Endometrial microvascular endothelial cells (primary cell): ENCODE data around the gene ALDH18A1. TPM values are rescaled to one million over a fixed set of nuclear protein-coding genes. Genes with fewer than 3 reads are reported as not detected.
"Not testable (repeated sequence)": the region's sequence is repeated elsewhere in the genome, so short reads cannot be mapped to it uniquely, and the experiment has no call there.

Source experiments
- in situ Hi-C: cut with HindIII; loops from 2 replicates; pipeline ENCODE4 v1.10.0; 2017; ENCODE audit warnings: low sequenced_read_pairs, low pct_unique_long_range_greater_than_20kb; ENCODE audit errors: inconsistent ontology term
- total RNA-seq: library from RNA; depleted of rRNA; stranded (reverse); fragments of >200 nt; gene quantifications from one replicate; pipeline ENCODE4 v1.2.3, GENCODE V29; 2015; ENCODE audit errors: inconsistent ontology term

ALDH18A1 gene
- 90.6 TPM for total RNA-seq

DNA sequence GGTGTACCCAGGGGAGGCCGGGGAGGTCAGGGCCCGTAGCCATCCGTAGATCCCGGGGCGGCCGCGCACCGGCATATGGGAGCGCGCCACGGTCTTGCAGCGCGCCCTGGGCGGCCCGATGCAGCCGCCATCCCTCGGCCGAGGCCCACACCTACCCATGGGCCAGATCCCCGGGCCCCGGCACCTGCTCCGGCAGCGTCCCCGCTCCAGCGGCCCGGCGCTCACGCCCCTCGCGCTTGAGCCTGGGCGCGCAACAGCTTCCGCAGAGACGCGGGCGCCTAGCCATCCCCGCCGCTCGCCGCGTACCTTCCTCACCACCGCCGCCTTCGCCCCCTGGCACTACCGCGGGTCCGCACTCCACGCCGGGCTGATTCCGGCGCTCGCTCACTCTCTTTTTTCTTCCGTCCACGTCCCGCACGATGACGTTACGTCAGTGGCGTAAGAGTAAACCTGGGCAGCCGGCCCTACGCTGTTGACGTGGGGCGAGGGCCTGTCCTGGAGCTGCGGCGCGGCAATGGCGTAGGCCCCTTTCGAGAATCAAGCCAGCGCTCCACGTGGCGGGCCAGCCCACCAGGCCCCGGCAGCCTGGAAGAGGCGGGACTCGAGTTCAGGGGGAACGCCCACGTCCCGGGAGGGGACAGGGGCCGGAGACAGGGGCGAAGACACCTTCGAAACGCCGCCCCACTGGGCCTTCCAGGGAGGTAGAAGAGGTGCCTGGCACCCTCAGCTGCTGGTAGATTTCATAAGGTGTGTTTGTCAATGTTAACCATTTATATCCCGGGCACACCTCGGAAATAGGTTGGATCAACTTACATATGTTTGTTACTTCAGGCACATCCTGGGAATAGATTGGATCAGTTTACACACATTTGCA, at the start of gene ALDH18A1:
TSS of gene ALDH18A1 (minus strand) at position 421 of the 874 bp plus-strand sequence. CDS start 3,334 bp downstream, outside the sequence.
- in situ Hi-C loops: no loop called here

DNA sequence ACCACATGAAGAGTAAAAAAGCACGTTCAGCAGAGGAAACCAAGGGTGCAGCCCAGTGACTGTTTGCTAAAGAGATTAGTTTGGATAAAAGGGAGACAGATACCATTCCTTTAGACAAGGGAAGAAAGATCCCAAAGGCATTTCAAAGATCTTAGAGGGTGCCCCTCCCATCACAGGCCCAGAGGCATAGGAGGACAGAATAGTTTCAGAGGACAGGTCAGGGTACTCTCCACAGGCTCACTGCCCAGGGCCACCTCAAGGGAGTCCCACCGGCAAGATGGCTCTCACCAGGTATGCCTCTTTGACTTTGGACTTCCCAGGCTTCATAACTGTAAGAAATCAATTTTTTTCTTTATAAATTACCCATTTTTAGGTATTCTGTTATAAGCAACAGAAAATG, 41.9 kb upstream of the ALDH18A1 start:
- in situ Hi-C loops: loop anchor here (25.0 kb wide), 1 partner anchor 164 kb away; no protein-coding TSS in a partner anchor

DNA sequence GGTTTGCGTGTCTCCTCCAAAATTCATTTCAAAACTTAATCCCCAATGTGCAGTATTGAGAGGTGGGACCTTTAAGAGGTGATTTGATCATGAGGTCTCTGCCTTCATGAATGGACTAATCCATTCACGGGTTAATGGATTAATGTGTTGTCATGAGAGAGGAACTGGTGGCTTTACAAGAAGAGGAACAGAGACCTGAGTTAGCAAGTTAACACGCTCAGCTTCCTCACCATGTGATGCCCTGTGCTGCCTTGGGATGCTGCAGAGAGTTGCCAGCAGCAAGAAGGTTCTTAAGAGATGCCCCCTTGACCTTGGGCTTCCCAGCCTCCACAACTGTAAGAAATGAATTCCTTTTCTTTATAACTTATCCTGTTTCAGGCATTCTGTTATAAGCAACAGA, 40.9 kb upstream of the ALDH18A1 start:
- in situ Hi-C loops: loop anchor here (25.0 kb wide), 1 partner anchor 165 kb away; no protein-coding TSS in a partner anchor

- in situ Hi-C loops: loop anchor here (25.0 kb wide), 1 partner anchor 168 kb away; no protein-coding TSS in a partner anchor
Measured at GRCh38 chr10:95694665-95695064, 38.2 kb upstream of the ALDH18A1 start.

- in situ Hi-C loops: loop anchor here (25.0 kb wide), 1 partner anchor 168 kb away; no protein-coding TSS in a partner anchor
Measured at GRCh38 chr10:95693668-95694534, 37.4 kb upstream of the ALDH18A1 start, which contains the start of gene TCTN3. Gene TCTN3 (minus strand): TSS chr10:95693927. CDS start chr10:95693899, 28 bp downstream.

- in situ Hi-C loops: loop anchor here (25.0 kb wide), 1 partner anchor 169 kb away; no protein-coding TSS in a partner anchor
Measured at GRCh38 chr10:95693071-95693667, 36.7 kb upstream of the ALDH18A1 start.

- in situ Hi-C loops: loop anchor here (25.0 kb wide), 1 partner anchor 171 kb away; no protein-coding TSS in a partner anchor
Measured at GRCh38 chr10:95691281-95691680, 34.8 kb upstream of the ALDH18A1 start.

- in situ Hi-C loops: loop anchor here (25.0 kb wide), 1 partner anchor 174 kb away; no protein-coding TSS in a partner anchor
Measured at GRCh38 chr10:95688648-95689047, 32.1 kb upstream of the ALDH18A1 start.

DNA sequence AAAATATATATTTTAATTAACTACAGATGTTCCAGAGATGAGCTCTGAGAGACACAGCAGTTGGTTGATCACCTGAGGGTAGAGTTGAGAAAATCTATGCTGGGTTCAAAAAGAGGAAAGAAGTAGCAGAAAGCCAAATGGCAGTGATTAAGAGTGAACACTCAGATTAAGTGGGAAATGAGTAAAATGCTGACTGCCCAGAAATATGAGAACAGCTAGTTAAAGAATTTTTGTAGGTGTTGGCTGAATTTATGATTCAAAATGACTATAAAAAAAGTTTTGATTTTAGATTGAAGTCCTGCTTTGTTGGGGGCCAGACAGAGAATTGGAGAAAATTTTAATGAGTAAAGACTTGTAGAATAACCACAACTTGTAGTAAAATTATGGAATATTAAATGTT, 27.5 kb upstream of the ALDH18A1 start:
- in situ Hi-C loops: loop anchor here (25.0 kb wide), 1 partner anchor 178 kb away; no protein-coding TSS in a partner anchor

GRCh38 chr10:95675403-95676116, 19.0 kb upstream of the ALDH18A1 start:
- in situ Hi-C loops: loop anchor here (25.0 kb wide), 1 partner anchor 187 kb away; no protein-coding TSS in a partner anchor

GRCh38 chr10:95674643-95675042, 18.1 kb upstream of the ALDH18A1 start:
- in situ Hi-C loops: loop anchor here (25.0 kb wide), 1 partner anchor 188 kb away; no protein-coding TSS in a partner anchor

- in situ Hi-C loops: not testable (repeated sequence)
Measured at GRCh38 chr10:95672641-95673040, 16.1 kb upstream of the ALDH18A1 start.

DNA sequence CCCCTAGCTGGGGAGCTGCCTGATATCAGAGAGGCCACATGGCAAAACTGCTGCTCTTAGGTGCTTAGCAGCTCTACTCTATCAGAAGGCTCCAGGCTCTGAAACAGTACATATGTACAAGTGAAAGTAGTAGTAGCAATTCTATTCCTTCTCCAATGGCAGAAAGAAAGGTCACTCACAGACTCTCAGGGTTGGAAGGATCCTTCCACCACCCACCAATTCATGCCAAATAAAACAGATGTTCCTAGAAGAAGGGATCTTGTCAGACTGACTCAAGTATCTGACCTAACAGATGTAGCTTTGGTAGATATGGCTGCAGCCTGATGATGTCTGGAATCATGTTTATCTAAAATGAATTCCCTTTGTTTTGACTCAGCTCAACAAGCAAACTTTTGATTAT, 8.0 kb upstream of the ALDH18A1 start:
- in situ Hi-C loops: no loop called here

- in situ Hi-C loops: no loop called here
Measured at GRCh38 chr10:95663496-95663895, 7.0 kb upstream of the ALDH18A1 start.

DNA sequence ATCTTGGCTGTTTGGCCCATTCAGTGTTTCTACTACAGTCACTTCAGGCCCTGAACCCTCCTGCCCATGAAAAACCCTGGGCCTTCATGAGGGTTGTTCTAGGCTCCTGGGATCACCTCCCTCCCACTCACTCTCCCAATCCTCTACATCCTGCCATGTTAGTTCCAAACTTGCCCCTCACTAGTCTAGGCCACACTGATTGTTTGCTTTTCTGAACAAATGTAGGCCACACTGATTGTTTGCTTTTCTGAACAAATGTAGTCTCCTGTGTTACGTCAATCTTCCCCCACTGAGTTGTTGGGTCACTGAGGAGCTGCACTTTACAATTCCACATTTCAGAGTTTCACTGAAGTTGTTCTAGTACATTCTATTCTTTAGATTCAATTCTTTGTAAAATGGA, 5.3 kb upstream of the ALDH18A1 start:
- in situ Hi-C loops: no loop called here

- in situ Hi-C loops: no loop called here
Measured at GRCh38 chr10:95660283-95660682, 3.8 kb upstream of the ALDH18A1 start.

- in situ Hi-C loops: no loop called here
Measured at GRCh38 chr10:95657250-95657649, 739 bp upstream of the ALDH18A1 start.
